NCI-H748 (cell line): ENCODE results near the gene RNF223.
A peak's percentile ranks its signal among the peaks of the same experiment; 100 is the strongest.
"Not testable (repeated sequence)": the region's sequence is repeated elsewhere in the genome, so short reads cannot be mapped to it uniquely, and the experiment has no call there.

Experiments
- DNase-seq: peaks from one replicate; lab custom pipeline; 2025; ENCODE audit not compliant: unreplicated experiment; lab: John Stamatoyannopoulos, UW

RNF223 gene

DNA sequence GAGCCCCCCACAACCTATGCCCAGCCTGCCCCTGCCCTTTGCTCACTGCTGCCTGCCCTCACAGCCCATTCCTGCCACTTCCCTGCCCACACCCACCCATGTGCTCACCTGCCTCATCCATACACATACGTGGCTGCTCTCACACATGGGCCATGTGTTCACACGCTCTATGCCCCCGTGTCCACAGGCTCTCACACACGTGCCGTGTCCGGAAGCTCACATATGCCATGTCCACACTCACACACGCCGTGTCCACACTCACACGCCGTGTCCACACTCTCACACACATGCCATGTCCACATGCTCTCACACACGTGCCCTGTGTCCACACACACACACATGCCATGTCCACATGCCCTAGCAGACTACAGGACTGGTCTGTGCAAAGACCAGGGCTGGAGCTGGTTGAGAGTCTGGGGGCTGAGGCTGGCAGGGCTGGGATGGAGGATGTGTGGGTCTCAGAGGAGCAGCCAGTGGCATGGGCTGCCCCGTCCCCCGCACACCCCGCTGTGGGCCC is 583 bp upstream of the RNF223 start:
- no peak for DNase-seq

GRCh38 chr1:1072849-1073742 is 1.0 kb downstream of the RNF223 start:
- DNase-seq: no peak

DNA sequence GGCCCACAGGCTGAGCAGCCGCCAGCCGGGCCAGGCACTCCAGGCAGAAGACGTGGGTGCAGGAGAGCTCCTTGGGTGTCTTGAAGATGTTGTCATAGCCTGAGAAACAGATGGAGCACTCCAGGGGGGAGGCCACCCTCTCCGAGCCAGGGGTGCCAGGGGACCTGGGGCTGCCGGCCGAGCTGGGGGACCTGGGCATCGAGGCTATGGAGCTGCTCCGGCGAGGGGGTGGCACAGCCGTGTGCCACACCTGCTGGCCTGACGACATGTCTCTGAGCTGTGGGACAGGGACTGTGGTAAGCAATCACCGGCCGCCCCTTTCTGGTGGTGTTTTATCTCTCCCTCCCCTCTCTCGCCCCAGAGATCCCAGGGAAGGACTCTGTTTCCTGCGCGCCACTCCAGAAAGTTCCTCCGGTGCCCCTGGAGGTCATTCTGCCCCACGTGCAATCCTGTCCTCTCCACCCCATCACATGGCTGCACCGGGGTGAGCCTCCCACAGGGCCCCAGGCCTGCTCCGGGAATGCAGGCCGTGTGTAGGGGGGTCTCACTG is 1.7 kb downstream of the RNF223 start:
- DNase-seq: no peak

DNA sequence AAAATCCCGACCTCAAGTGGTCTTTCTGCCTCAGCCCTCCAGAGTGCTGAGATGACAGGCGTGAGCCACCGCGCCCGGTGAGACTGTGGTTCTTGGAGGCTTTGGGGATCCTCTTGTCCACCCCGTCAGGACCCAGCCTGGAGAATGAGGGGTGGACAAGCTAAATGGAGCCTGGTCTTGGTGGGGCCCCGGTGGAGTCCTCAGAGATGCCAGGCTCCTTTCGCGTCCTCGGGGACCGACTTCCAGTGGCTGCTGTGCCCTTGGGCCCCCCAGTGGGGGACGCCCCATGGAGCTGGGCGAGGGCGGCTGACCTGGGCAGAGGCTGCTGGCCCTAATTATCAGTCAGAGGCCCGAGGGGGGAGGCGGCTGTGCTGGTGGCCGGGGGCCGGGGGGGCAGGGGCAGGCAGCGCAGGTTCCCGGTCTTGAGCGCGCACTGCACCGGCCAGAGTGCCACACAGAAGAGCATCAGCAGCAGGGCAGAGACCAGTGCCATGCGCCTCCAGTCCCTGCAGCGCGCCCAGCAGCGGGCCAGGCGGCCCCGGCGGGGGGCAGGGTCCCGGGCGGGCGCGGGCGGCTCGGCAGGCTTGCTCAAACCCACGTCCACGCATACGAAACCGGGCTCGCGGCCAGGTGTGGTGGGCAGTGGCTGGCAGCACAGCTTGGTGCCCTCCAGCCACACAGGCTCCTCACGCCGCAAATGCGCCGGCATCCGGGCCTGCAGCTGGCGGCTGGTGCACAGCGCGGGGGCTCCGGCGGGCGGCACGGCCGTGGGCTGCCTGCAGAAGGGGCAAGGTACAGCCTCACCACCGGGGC is 2.4 kb downstream of the RNF223 start:
- no peak for DNase-seq

GRCh38 chr1:1069711-1070676 is 4.1 kb downstream of the RNF223 start:
- DNase-seq: no peak

GRCh38 chr1:1069056-1069710 is 4.9 kb downstream of the RNF223 start:
- peak; percentile 85 for DNase-seq

GRCh38 chr1:1068517-1069055 is 5.5 kb downstream of the RNF223 start:
- peak; percentile 80 for DNase-seq

- peak; percentile 19 for DNase-seq
These were observed 6.1 kb downstream of the RNF223 start for GRCh38 chr1:1067860-1068516.

GRCh38 chr1:1067284-1067859 is 6.7 kb downstream of the RNF223 start:
- DNase-seq: no peak

DNA sequence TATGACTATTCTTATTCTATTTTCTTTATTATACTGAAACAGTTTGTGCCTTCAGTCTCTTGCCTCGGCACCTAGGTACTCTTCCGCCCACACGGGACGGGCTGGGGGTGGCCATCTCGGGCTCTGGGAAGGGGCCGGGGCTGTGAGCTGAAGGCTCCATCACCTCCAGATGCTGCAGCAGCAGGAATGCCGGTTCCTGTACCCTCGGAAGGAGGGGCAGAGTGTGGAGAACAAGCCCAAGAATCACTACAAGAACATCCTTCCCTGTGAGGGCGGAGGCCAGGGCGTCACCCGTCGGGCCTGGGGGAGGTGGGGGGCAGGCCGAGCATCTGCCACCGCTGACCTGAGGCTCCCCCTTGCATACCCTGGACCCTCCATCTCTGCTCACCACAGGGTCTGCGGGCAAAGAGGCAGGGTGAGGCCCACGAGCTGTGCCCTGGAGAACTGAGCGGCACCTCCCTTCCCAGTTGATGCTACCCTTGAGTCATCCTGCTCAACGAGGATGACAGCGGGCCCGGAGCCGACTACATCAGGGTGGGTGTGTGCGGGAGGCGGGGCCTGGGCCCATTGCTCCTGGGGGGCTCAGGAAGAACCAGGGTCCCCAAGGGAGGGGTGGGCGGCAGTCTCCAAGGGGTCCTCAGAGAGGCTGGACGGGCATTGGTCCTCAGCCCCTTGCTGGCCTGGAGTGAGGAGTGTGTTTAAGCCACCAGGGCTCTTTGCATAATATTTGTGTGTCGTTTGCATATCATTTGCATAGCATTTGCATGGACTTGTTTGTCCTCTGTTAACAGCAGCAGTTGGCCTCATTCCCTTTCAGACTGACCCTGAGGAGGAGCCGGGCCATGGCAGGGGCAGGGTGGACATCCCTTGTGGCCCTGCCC is 7.5 kb downstream of the RNF223 start:
- no peak for DNase-seq

DNA sequence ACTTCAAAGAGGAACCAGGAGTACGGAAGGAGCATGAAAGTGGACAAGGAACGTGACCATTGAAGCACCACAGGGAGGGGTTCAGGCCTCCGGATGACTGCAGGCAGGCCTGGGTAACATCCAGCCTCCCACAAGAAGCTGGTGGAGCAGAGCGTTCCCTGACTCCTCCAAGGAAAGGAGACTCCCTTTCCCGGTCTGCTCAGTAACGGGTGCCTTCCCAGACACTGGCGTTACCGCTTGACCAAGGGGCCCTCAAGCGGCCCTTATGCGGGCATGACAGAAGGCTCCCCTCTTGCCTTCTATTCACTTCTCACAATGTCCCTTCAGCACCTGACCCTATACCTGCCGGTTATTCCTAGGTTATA is 8.2 kb downstream of the RNF223 start:
- DNase-seq: not testable (repeated sequence)

GRCh38 chr1:1065265-1065939 is 8.7 kb downstream of the RNF223 start:
- no peak for DNase-seq

- DNase-seq: peak; percentile 35
These were observed 9.9 kb downstream of the RNF223 start for GRCh38 chr1:1063945-1064831.

DNA sequence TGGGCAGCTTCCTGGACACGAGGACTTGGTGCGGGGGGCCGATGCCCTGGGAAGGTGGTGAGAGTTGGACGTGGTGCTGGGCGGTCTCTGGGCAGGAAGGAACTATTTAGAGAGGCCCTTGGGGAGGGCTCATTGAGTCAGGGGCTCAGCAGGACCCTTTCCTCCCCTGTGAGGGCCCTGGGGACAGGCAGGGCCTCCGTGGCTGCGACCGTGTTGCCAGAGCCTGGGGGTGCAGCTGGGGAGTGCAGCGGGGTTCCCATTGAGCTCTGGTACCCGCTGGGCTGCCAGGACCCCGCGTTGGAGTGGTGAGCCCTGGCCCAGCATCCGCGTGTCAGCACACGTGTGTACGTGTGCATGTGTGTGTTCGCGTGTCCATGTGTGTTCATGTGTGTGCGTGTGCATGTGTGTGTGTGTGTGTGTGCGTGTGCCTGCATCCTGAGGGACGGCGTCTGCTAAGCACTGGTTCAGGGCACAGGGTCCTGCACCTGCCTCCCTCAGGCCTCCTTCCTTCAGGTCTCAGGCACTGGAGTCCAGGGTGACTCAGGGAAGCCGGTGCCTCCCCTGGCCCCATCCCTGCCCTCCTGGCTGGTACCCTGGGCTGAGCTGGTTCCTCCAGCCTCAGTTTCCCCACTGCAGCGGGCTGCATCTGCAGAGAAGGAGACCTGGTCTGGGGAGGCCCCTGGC is 10.7 kb downstream of the RNF223 start:
- no peak for DNase-seq

DNA sequence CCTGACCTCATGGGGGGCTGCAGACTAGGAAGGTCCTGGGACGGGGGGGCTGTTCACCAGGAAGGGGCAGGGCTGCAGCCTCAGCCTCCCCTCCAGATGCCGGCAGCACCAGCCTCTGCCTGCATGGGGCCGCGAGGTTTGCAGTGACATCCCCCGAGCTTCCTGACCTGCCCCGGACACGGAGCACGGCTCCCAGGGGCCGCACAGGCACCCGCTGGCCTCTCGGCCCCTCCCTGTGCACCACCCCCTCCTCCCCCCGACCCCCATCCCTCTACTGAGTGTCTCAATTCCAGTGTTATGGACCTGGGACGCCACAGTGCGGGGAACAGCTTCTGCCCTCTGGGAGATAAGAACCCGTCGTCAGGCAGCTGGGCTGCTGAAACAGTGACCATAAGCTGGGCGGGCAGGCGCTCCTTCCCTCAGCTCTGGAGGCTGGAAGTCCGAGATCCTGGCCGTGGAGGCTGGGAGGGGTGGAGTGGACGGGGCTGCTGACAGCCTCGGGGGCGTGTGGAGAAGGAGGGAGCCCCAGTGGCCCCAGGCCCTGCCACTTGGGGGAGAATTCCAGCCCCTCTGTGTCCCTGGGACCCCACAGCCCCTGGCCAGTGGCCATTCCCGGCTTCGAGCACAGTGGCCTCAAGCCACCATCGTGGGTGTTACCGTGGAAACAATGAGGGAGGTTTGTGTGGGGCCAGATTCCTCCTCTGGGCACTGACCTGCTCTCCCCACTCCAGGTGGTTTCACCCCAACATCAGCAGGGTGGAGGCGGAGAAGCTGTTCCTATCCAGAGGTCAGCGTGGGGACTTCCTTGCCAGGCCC is 11.6 kb downstream of the RNF223 start:
- no peak for DNase-seq
